Motor neuron (in vitro differentiated cells): Measurements from ENCODE around the gene DACT3. TPM values are rescaled to one million over a fixed set of nuclear protein-coding genes. Genes with fewer than 3 reads are reported as not detected.

Experiments
- ATAC-seq, 8 experiments: fragments of 200-7000 bp; cut with Tn5 transposase; replicated peaks in 6 of 8; 2 replicates each; pipeline ENCODE4 v1.8.0; 2021; ENCODE audit warnings: mild to moderate bottlenecking in 8 of 8, moderate library complexity in 8 of 8
- H3K27ac ChIP-seq, 2 donors: fragments of 250-450 bp; sonication (Bioruptor Pico); 2 replicates each; pipeline ENCODE4 v1.9.0; 2021; ENCODE audit warnings: antibody characterized with exemption in 2 of 2, mild to moderate bottlenecking in 2 of 2, moderate library complexity in 1 of 2
- H3K4me1 ChIP-seq, 2 donors: fragments of 250-450 bp; sonication (Bioruptor Pico); replicated peaks in 1 of 2; 2 replicates each; pipeline ENCODE4 v1.6.1; 2021; ENCODE audit warnings: antibody characterized with exemption in 2 of 2, mild to moderate bottlenecking in 2 of 2, moderate library complexity in 1 of 2
- H3K4me3 ChIP-seq, 5 donors: fragments of 250-450 bp; sonication (Bioruptor Pico); 2 replicates each; pipeline ENCODE4 v1.9.0; 2021; ENCODE audit warnings: antibody characterized with exemption in 5 of 5, mild to moderate bottlenecking in 5 of 5, moderate library complexity in 4 of 5
- WGBS, 10 experiments: fragments of 450-650 bp; shearing (Covaris generic); methylation state at CpG; one replicate each; pipeline ENCODE4 v1.0.0; 2022; 5-methylcytosine and 5-hydroxymethylcytosine counted together
- in situ Hi-C, 9 experiments: fragments of 400-800 bp; cut with MboI; loops; one replicate each; pipeline ENCODE4 v1.15.0; 2021; ENCODE audit warnings: low sequenced_read_pairs in 9 of 9, low pct_unique_long_range_greater_than_20kb in 2 of 9; ENCODE audit not compliant: unreplicated experiment in 9 of 9
- total RNA-seq, 8 experiments: library from RNA; unstranded; fragments of 300-600 nt; gene quantifications; 2 replicates each; pipeline versions ENCODE4 v1.2.3 to v1.2.4, GENCODE V29; 2022

DACT3 gene
- total RNA-seq, 8 experiments from 2014 or later, result 1.9 to 16.3 (median 10.4) TPM

DNA sequence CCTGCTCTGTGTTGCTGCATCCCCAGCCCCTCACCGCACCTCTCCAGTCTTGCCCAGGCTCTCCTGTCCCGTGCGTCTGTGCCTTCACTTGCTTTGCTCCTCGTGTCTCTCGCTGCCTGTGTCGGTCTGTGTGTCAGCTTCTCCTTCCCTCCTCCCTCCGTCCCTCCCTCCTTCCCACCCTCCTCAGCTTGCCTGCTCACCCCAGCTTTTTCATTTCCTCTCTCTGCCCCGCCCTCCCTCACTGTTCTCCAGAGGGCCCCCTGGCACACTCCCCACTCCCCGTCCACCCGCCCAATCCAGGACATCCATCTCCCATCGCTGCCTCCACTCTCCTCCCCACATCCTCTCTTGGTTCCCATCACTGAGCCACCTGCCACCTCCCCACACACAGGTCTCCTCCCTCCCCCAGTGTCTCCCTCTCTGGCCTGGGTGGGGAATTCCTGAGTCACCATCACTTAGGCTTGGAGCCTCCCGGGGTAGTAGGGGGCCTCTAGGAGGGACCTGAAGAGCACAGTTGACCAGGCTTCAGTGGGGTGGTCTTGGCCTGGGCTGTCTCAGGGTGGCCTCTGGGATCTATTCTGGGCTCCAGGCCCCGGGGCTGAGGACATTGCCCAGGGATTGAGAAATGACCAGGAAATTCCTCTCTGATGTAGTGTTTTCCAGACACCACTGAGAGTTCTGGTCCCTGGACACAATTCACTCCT lies 35.9 kb downstream of the DACT3 start, which contains the start of gene PTGIR:
TSS of gene PTGIR (minus strand) at position 132 of the 704 bp plus-strand sequence. CDS start 864 bp downstream, outside the sequence.
- H3K4me3 ChIP-seq, result no peak within 1 kb of the TSS
- WGBS, 10 experiments, result 63 to 100% methylated on average over 1 of the region's 13 CpGs; no CpG with 5 or more reads in 8 of the 10 experiments
- H3K27ac ChIP-seq, result no peak within 1 kb of the TSS
- H3K4me1 ChIP-seq, result peaks cover 23 to 32% of the 10 kb centered on the region in 2 donors
- in situ Hi-C loops, result loop anchor here in 1 of 9 experiments (25.0 kb wide), 1 partner anchor 212 kb away; no protein-coding TSS in a partner anchor
- peak; percentile 76 to 91 (median 84) for ATAC-seq

DNA sequence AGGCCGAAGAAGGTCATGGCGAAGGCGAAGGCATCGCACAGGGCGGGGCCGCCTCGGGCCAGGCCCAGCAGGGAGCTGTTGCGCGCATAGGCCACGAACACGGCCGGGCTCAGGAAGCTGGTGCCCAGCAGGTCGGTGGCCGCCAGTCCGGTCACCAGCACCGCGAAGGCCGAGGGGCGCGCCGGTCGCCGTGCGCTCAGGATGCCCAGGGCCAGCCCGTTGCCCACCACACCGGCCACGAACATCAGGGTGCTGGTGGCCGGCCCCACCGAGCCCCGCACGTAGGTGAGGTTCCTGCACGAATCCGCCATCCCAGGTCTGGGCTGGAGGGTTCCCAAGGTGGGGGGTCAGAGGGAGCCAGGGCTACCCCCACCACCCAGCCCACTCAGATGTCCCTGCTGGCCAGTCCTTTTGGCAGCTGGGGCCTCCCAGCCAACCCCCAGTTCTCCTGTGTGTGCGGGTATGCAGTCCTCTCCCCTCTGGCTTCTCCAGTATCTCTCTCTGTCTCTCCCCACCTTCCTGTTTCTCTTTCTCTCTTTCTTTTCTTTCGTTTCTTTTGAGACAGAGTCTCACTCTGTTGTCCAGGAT lies 37.0 kb downstream of the DACT3 start:
- Histone ChIP-seq H3K4me1 (peaks cover 23 to 37% of the 10 kb centered on the region in 2 donors), H3K4me3 (no peak overlapping the region), H3K27ac (no peak overlapping the region)
- in situ Hi-C loops, result loop anchor here in 1 of 9 experiments (25.0 kb wide), 1 partner anchor 213 kb away; no protein-coding TSS in a partner anchor
- no peak for ATAC-seq
- WGBS, 10 experiments, result 0 to 96% (median 83%) methylated on average over 1 to 11 of the region's 35 CpGs; no CpG with 5 or more reads in 5 of the 10 experiments

GRCh38 chr19:46622118-46622446 lies 38.9 kb downstream of the DACT3 start:
- Histone ChIP-seq H3K4me1 (peaks cover 23 to 41% of the 10 kb centered on the region in 2 donors), H3K4me3 (no peak overlapping the region), H3K27ac (no peak overlapping the region)
- WGBS, 10 experiments, result 71% methylated on average over 3 of the region's 7 CpGs; no CpG with 5 or more reads in 9 of the 10 experiments
- ATAC-seq, result no peak
- in situ Hi-C loops, result loop anchor here in 1 of 9 experiments (25.0 kb wide), 1 partner anchor 215 kb away; no protein-coding TSS in a partner anchor

- H3K27ac ChIP-seq, result peak overlapping the region in 1 of 2 donors; percentile 62
- WGBS, 10 experiments, result 40 to 100% (median 70%) methylated on average over 1 to 14 of the region's 32 CpGs; no CpG with 5 or more reads in 2 of the 10 experiments
- ATAC-seq, result peak in 1 of 8 experiments; percentile 1
- in situ Hi-C loops, result loop anchor here in 1 of 9 experiments (25.0 kb wide), 1 partner anchor 216 kb away; no protein-coding TSS in a partner anchor
- peaks cover 23 to 45% of the 10 kb centered on the region in 2 donors for H3K4me1 ChIP-seq
- no peak overlapping the region for H3K4me3 ChIP-seq
Measured at GRCh38 chr19:46621191-46622117, 39.5 kb downstream of the DACT3 start.

- Histone ChIP-seq H3K27ac (peak overlapping the region in 1 of 2 donors; percentile 62), H3K4me3 (no peak overlapping the region), H3K4me1 (peaks cover 23 to 45% of the 10 kb centered on the region in 2 donors)
- peak in 3 of 8 experiments; percentile 1 to 12 (median 5) for ATAC-seq
- in situ Hi-C loops, result loop anchor here in 1 of 9 experiments (25.0 kb wide), 1 partner anchor 217 kb away; no protein-coding TSS in a partner anchor
- 0 to 60% methylated on average over 1 of the region's 6 CpGs; no CpG with 5 or more reads in 8 of the 10 experiments for WGBS, 10 experiments
Measured at GRCh38 chr19:46620716-46621115, 40.3 kb downstream of the DACT3 start.

DNA sequence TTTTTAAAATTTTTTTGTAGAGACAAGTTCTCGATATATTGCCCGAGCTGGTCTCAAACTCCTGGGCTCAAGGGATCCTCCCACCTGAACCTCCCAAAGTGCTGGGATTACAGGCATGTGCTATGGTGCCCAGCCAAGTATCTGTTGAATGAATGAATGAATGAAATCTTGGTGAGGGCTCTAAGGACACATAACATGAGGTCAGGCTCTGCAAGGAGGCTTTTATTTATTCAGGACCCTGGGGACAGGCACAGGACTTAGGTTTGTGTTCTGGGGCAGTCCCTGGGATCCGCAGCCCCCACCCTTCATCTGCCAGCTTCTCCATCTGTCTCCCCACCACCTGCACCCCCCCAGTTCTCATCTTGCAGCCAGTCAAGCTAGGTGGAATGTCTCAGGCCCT lies 40.7 kb downstream of the DACT3 start:
- in situ Hi-C loops, result loop anchor here in 1 of 9 experiments (25.0 kb wide), 1 partner anchor 217 kb away; no protein-coding TSS in a partner anchor
- H3K4me3 ChIP-seq, result no peak overlapping the region
- ATAC-seq, result no peak
- no peak overlapping the region for H3K27ac ChIP-seq
- 80 to 95% methylated on average over 1 to 2 of the region's 3 CpGs; no CpG with 5 or more reads in 8 of the 10 experiments for WGBS, 10 experiments
- H3K4me1 ChIP-seq, result peaks cover 21 to 42% of the 10 kb centered on the region in 2 donors

DNA sequence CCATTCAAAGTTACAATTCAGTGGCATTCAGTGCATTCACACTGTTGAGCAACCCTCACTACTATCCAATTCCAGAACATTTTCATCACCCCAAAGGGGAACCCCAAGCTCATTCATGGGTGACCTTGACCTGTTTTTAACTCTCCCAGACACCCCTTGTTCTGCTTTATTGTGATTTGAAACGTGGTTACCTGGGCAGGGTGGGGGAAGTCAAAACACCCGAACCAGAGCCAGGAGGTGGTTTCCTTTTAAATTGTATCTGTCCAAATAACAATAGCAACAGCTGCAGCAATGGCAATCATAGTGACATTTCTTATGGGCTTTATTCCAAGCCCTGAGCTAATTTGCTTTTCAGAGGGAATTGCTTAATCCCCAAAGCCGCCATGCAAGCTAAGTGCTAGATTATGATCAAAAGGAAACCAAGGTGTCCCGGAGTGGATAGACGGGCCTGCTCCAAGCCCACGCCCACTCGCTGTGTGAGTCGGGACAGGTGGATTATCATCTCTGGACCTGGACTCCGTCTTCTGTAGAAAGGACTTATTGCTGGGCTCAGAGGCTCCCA lies 42.2 kb downstream of the DACT3 start:
- Histone ChIP-seq H3K4me3 (no peak overlapping the region), H3K27ac (no peak overlapping the region), H3K4me1 (peaks cover 16 to 30% of the 10 kb centered on the region in 2 donors)
- no peak for ATAC-seq
- in situ Hi-C loops, result loop anchor here in 2 of 9 experiments (10.0 to 25.0 kb wide), 2 partner anchors 46 to 219 kb away; partner anchors contain the start of gene DACT3 (in 1 of the 2)
- 10 to 91% (median 59%) methylated on average over 2 to 7 of the region's 9 CpGs; no CpG with 5 or more reads in 2 of the 10 experiments for WGBS, 10 experiments

GRCh38 chr19:46617601-46618000 lies 43.4 kb downstream of the DACT3 start:
- no peak overlapping the region for H3K4me3 ChIP-seq
- in situ Hi-C loops, result loop anchor here in 2 of 9 experiments (10.0 to 25.0 kb wide), 2 partner anchors 47 to 220 kb away; partner anchors contain the start of gene DACT3 (in 1 of the 2)
- H3K27ac ChIP-seq, result no peak overlapping the region
- H3K4me1 ChIP-seq, result peaks cover 16 to 30% of the 10 kb centered on the region in 2 donors
- no peak for ATAC-seq
- WGBS, 10 experiments, result 40 to 100% (median 79%) methylated on average over 1 to 5 of the region's 6 CpGs; no CpG with 5 or more reads in 4 of the 10 experiments

GRCh38 chr19:46616631-46617322 lies 44.2 kb downstream of the DACT3 start:
- peak in 7 of 8 experiments; percentile 15 to 85 (median 76) for ATAC-seq
- H3K27ac ChIP-seq, result no peak overlapping the region
- H3K4me3 ChIP-seq, result no peak overlapping the region
- 0 to 71% (median 20%) methylated on average over 1 to 11 of the region's 17 CpGs; no CpG with 5 or more reads in 1 of the 10 experiments for WGBS, 10 experiments
- in situ Hi-C loops, result loop anchor here in 2 of 9 experiments (10.0 to 25.0 kb wide), 2 partner anchors 48 to 221 kb away; partner anchors contain the start of gene DACT3 (in 1 of the 2)
- peaks cover 16 to 30% of the 10 kb centered on the region in 2 donors for H3K4me1 ChIP-seq

DNA sequence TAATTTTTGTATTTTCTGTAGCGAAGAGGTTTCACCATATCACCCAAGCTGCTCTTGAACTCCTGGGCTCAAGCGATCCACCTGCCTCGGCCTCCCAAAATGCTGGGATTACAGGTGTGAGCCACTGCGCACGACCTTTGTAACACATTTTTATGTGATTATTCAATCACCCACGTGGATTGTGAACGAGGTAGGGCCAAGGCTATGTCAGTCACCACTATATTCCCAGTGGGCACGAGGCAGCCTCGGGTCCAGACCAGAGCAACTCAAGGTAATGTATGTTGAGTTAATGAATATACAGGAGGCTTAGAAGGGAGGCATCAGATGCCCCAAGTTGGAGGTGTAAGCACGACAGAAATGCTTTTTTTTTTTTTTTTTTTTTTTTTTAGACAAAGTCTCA lies 45.0 kb downstream of the DACT3 start:
- 86 to 100% (median 93%) methylated on average over 3 to 7 of the region's 10 CpGs; no CpG with 5 or more reads in 6 of the 10 experiments for WGBS, 10 experiments
- ATAC-seq, result no peak
- Histone ChIP-seq H3K27ac (no peak overlapping the region), H3K4me3 (no peak overlapping the region), H3K4me1 (peaks cover 9 to 21% of the 10 kb centered on the region in 2 donors)
- in situ Hi-C loops, result loop anchor here in 2 of 9 experiments (10.0 to 25.0 kb wide), 2 partner anchors 49 to 221 kb away; partner anchors contain the start of gene DACT3 (in 1 of the 2)

- peak; percentile 81 to 92 (median 86) for ATAC-seq
- in situ Hi-C loops, result loop anchor here in 2 of 9 experiments (10.0 to 25.0 kb wide), 2 partner anchors 51 to 223 kb away; partner anchors contain the start of gene DACT3 (in 1 of the 2)
- Histone ChIP-seq H3K4me3 (no peak overlapping the region), H3K4me1 (peaks cover 3 to 7% of the 10 kb centered on the region in 2 donors), H3K27ac (no peak overlapping the region)
- WGBS, 10 experiments, result 0 to 20% (median 17%) methylated on average over 1 of the region's 12 CpGs; no CpG with 5 or more reads in 5 of the 10 experiments
Measured at GRCh38 chr19:46614114-46614722, 46.8 kb downstream of the DACT3 start.
